Coronary artery (tissue), 2 donors: ENCODE results near the gene PIANP.

Source experiments
- DNase-seq: peaks from one replicate; pipeline ENCODE4 v3.0.0-alpha.2; 2017; ENCODE audit warnings: low spot score
- H3K27ac ChIP-seq, 2 donors: fragments of 200-600 bp; sonication (generic); one replicate each; pipeline ENCODE4 v1.5.1; 2016 to 2019
- H3K4me3 ChIP-seq: fragments of 200-600 bp; sonication (generic); 2 replicates; pipeline ENCODE4 v1.5.1; 2016; ENCODE audit warnings: mild to moderate bottlenecking, moderate library complexity
- TF ChIP-seq, protein P1 (sequence below): fragments of 200-600 bp; sonication (generic); IDR thresholded peaks from one replicate; pipeline ENCODE4 v1.5.1; 2019; ENCODE audit warnings: antibody characterized with exemption

PIANP gene

DNA sequence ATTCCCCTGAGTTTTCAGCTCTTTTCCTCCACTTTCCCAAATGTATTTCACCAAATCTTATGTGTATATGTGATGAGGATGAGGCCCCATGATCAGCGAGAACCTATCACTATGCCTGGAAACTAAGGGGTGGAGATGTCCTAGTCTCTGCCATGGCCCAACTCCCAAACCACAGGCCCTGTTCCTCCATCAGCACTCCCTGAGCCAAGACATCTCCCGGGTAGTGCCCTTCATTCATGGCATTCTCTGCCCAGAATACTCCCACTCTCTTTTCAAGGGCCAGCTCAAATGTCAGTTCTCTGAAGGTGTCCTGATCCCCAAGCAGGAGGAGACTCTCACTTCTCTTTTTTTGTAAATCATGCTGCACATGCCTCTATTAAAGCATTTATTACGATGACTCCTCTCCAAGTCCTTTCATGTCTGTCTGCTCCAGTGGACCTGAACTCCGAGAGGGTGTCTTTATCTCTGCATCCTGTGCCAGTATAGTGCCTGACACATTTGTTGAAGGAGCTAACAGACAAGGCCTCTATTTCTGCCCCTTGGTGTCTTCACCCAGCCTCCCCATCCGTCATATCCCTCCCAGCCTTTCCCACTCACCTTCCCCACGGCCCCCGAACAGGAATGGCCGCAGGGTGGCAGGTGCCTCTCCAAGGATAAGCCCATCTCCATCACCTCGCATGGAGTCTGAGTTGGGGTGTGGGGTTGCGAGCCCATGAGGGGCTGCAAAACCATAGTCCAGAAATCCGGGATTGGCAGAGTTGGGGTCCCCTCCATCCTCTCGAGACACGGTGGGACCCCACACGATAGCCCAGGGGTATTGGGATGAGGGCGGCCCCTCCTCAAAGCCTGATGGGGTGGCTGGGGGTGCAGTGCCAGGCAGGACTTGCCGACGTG lies 3.7 kb downstream of the PIANP start:
- H3K27ac ChIP-seq = no peak overlapping the region
- H3K4me3 ChIP-seq = no peak overlapping the region
- TF ChIP-seq, protein P1, sequence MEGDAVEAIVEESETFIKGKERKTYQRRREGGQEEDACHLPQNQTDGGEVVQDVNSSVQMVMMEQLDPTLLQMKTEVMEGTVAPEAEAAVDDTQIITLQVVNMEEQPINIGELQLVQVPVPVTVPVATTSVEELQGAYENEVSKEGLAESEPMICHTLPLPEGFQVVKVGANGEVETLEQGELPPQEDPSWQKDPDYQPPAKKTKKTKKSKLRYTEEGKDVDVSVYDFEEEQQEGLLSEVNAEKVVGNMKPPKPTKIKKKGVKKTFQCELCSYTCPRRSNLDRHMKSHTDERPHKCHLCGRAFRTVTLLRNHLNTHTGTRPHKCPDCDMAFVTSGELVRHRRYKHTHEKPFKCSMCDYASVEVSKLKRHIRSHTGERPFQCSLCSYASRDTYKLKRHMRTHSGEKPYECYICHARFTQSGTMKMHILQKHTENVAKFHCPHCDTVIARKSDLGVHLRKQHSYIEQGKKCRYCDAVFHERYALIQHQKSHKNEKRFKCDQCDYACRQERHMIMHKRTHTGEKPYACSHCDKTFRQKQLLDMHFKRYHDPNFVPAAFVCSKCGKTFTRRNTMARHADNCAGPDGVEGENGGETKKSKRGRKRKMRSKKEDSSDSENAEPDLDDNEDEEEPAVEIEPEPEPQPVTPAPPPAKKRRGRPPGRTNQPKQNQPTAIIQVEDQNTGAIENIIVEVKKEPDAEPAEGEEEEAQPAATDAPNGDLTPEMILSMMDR = no peak
- DNase-seq = no peak

DNA sequence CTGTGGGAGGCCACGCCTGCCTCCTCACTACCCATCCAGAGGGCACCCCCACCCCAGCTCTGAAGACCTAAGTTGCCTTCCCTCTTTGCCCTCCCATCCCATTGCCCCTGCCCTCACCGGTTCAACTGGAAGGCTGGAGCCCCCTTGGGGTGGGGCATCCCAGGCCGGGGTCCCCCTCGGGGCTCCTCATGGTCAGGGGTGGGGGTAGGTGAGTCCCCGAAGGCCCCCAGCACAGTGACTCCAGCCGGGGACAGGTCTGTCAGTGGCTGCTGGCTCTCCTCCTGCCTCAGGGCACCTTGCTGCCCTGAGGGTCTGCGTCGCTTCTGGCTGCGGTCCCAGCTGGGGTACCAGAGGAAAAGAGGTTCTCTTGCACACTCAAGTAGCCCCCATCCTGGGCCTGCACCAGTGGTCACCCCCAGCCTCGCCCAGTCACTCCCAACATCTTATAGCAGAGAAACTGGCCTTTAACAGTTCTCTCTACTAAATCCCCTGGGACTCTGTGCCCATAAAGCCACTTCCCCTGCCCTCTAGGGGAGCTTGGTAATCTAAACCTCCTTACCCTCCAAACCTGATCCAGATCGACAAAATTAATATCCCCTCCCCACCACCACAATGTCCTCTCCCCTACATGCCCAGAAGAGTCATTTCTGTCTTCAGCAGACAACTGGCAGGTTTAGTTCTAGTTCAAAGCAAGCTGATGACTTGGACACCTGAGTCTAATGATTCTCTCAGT lies 5.1 kb downstream of the PIANP start:
- H3K4me3 ChIP-seq = no peak overlapping the region
- TF ChIP-seq, protein P1 = no peak
- DNase-seq = no peak
- H3K27ac ChIP-seq = no peak overlapping the region

DNA sequence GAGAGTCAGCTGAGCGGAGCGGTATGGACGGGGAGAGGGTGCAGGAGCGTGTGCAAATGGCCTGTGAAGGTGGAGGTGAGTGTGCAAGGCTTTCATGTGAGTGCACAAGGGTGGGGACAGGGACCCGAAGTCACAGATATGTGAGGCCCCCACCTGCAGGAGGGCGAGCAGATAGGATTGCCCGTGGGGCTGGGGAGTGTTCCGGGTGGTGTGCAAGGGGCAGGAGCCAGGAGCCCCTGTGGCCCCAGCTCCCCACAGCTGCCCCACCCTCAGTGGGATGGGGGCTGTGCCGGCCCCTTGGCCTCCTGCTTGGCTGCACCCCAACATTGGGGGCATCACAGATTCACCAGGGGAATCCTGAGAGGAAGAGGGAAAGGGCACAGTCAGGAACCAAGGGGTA lies 5.9 kb downstream of the PIANP start:
- DNase-seq = no peak
- Histone ChIP-seq H3K4me3 (no peak overlapping the region), H3K27ac (no peak overlapping the region)
- TF ChIP-seq, protein P1 = no peak

DNA sequence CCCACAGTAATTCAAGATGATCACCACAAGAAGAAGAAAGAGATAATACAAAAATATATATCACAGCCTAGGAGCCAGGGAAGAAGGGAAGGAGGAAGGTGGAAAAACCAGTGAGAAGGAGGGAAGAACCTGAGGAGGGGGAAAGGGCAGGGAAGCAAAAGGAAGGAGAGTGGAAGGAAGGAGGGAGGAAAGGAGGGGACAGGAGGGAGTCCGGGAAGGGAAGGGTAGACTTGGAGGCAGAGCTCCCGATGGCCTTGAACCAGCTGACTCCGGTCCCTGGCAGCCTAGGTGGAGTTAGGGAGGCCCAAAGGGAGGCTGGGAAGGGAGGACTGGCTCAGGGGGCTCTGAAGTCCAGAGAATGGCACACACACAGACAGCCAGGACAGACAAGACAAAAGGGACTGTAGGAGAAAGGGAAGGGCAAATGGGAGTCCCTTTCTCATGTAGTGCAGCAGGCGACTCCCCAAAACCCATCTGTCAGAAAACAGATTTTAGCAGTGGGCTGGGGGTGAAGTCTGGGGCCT lies 6.7 kb downstream of the PIANP start:
- no peak overlapping the region for H3K4me3 ChIP-seq
- no peak for DNase-seq
- TF ChIP-seq, protein P1 = no peak
- H3K27ac ChIP-seq = no peak overlapping the region

DNA sequence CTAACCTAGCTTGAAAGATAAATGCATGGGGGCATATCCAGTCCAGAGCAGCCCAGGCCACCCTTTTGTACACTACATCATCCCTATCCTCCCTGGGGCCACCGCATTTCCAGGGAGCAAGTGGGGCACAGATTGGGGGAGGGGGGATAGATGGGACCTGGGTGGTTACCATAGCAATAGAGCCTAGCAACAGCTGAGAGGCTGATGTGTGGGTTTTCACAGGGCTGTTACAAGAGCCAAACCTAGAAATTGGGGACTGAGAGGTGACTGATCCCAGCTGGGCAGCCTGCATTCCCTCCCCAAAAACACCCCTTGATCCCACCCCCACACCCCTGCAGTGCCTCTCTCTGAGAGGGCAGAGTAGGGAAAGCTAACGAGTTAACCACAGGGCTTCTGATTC lies 7.7 kb downstream of the PIANP start:
- H3K27ac ChIP-seq = no peak overlapping the region
- H3K4me3 ChIP-seq = no peak overlapping the region
- TF ChIP-seq, protein P1 = no peak
- no peak for DNase-seq

DNA sequence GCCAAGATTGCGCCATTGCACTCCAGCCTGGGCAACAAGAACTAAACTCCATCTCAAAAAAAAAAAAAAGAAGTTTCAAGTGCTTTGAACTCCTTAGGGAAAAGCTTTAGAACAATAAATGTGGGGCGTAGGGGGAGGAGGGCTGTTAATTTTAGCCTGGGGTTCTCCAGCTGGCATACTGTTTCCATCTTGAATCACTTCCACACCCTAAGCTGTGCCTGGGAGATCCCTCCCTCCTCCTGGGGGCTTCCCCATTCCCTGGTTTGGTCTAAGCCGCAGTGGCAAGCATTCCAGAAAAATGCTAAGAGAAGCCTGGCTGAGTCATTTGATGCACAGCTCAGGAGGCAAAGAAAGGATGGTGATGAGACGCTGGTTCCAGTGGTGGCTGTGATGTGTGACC lies 9.1 kb downstream of the PIANP start:
- Histone ChIP-seq H3K27ac (no peak overlapping the region), H3K4me3 (no peak overlapping the region)
- no peak for DNase-seq
- TF ChIP-seq, protein P1 = no peak
